GM12878 (cell line): ENCODE measurements around the gene PTPN14. TPM values are rescaled to one million over a fixed set of nuclear protein-coding genes. Genes with fewer than 3 reads are reported as not detected.

Source experiments
- ATAC-seq: fragments of 200-7000 bp; cut with Tn5 transposase; 3 replicates; pipeline ENCODE4 v1.9.1; 2020; ENCODE audit warnings: mild to moderate bottlenecking, moderate library complexity
- BruUV-seq: library from RNA; stranded (reverse); fragments of 400-500 nt; replicated peaks from 2 replicates; lab custom pipeline; 2021; lab: Mats Ljungman, UMichigan
- CTCF ChIA-PET: fragments of 300-600 bp; sonication (Branson Sonifier 250); formaldehyde crosslinking; extraction: SDS; loops from one replicate; lab custom pipeline; 2021; ENCODE audit warnings: inconsistent platforms; lab: Yijun Ruan, JAX
- POLR2A ChIA-PET: fragments of 350-600 bp; formaldehyde crosslinking; extraction: SDS; loops from one replicate; lab custom pipeline; 2021; ENCODE audit warnings: inconsistent platforms; lab: Charles Lee
- RAD21 ChIA-PET: fragments of 300-600 bp; sonication (Branson Sonifier 250); formaldehyde crosslinking; loops from one replicate; lab custom pipeline; 2023; ENCODE audit warnings: antibody characterized with exemption; ENCODE audit not compliant: unreplicated experiment; lab: Charles Lee
- SMC1A ChIA-PET: fragments of 300-600 bp; sonication (Branson Sonifier 250); formaldehyde crosslinking; loops from one replicate; lab custom pipeline; 2023; ENCODE audit not compliant: unreplicated experiment, uncharacterized antibody; lab: Charles Lee
- DNase-seq: peaks from one replicate; pipeline ENCODE4 v3.0.0-alpha.2; 2011; ENCODE audit warnings: low read depth, low spot score
- FAIRE-seq: peaks from 3 replicates; lab custom pipeline; 2011; peaks lifted over from hg19 to GRCh38; lab: Jason Lieb, UNC
- H2AFZ ChIP-seq: 2 replicates; pipeline ENCODE4 v1.6.0; 2011; ENCODE audit warnings: low read depth, low read length, control low read depth; ENCODE audit not compliant: control insufficient read depth
- H3K27ac ChIP-seq: 2 replicates; pipeline ENCODE4 v1.5.1; 2011; ENCODE audit warnings: control low read depth; ENCODE audit not compliant: control insufficient read depth, insufficient read depth
- H3K27me3 ChIP-seq, 2 experiments: replicated peaks in 1 of 2; 2 replicates each; pipeline versions ENCODE4 v1.6.0 to v1.6.1; 2011; ENCODE audit warnings: low read length in 1 of 2; ENCODE audit not compliant: control insufficient read depth in 2 of 2, insufficient read depth in 2 of 2
- H3K36me3 ChIP-seq, 2 experiments: 2 replicates each; pipeline ENCODE4 v1.5.1; 2011; ENCODE audit warnings: low read length in 1 of 2; ENCODE audit not compliant: control insufficient read depth in 2 of 2, insufficient read depth in 2 of 2
- H3K4me1 ChIP-seq: 2 replicates; pipeline ENCODE4 v1.6.1; 2011; ENCODE audit warnings: mild to moderate bottlenecking, low read length, moderate library complexity, mixed read lengths; ENCODE audit not compliant: control insufficient read depth, insufficient read depth
- H3K4me2 ChIP-seq: 2 replicates; pipeline ENCODE4 v1.6.0; 2011; ENCODE audit warnings: control low read depth; ENCODE audit not compliant: control insufficient read depth, insufficient read depth
- H3K4me3 ChIP-seq: fragments of 200-600 bp; sonication (generic); 2 replicates; pipeline ENCODE4 v1.5.1; 2016
- H3K79me2 ChIP-seq: 2 replicates; pipeline ENCODE4 v1.6.0; 2011; ENCODE audit warnings: low read length; ENCODE audit not compliant: control insufficient read depth, insufficient read depth
- H3K9ac ChIP-seq: 2 replicates; pipeline ENCODE4 v1.8.0; 2011; ENCODE audit warnings: low read length, control low read depth, mixed read lengths; ENCODE audit not compliant: control insufficient read depth, insufficient read depth
- H3K9me3 ChIP-seq: replicated peaks from 3 replicates; pipeline ENCODE4 v1.5.1; 2011; ENCODE audit warnings: mild to moderate bottlenecking, low read length; ENCODE audit not compliant: control insufficient read depth, insufficient read depth
- H4K20me1 ChIP-seq: 2 replicates; pipeline ENCODE4 v1.6.0; 2011; ENCODE audit not compliant: control insufficient read depth, insufficient read depth
- CBFB ChIP-seq: IDR thresholded peaks from 2 replicates; pipeline ENCODE4 v1.6.1; 2016; ENCODE audit warnings: antibody characterized with exemption, low read depth
- CBX3 ChIP-seq: fragments of 200-600 bp; sonication (generic); IDR thresholded peaks from 2 replicates; pipeline ENCODE4 v1.6.1; 2016; ENCODE audit warnings: low read depth, borderline replicate concordance
- CEBPB ChIP-seq, 2 experiments: fragments of 150-350 bp in 1 of 2; IDR thresholded peaks; 2 replicates each; pipeline ENCODE4 v1.6.1; 2012 to 2014; ENCODE audit warnings: low read depth in 2 of 2, low read length in 2 of 2, borderline replicate concordance in 1 of 2, inconsistent platforms in 1 of 2
- CHD1 ChIP-seq: IDR thresholded peaks from 2 replicates; pipeline ENCODE4 v1.6.1; 2012; ENCODE audit warnings: low read depth, low read length, improper control_type of control experiment
- CREB1 ChIP-seq: IDR thresholded peaks from 2 replicates; pipeline ENCODE4 v1.6.1; 2012; ENCODE audit warnings: low read depth, mild to moderate bottlenecking, inconsistent platforms
- CTCF ChIP-seq, 3 experiments: IDR thresholded peaks in 2 of 3; conservative IDR thresholded peaks in 1 of 3; 2 replicates each; pipeline ENCODE4 v1.5.1; 2011; ENCODE audit warnings: low read depth in 3 of 3, low read length in 3 of 3, mild to moderate bottlenecking in 3 of 3, control low read depth in 2 of 3, moderate library complexity in 2 of 3, inconsistent platforms in 1 of 3, mixed read lengths in 1 of 3; ENCODE audit not compliant: control insufficient read depth in 2 of 3, insufficient read depth in 1 of 3; ENCODE audit errors: extremely low read depth in 1 of 3
- HDAC6 ChIP-seq: fragments of 200-600 bp; sonication (generic); IDR thresholded peaks from one replicate; pipeline ENCODE4 v1.8.0; 2017; ENCODE audit warnings: antibody characterized with exemption; ENCODE audit not compliant: unreplicated experiment
- JUNB ChIP-seq: IDR thresholded peaks from 2 replicates; pipeline ENCODE4 v1.6.1; 2016; ENCODE audit warnings: antibody characterized with exemption, mild to moderate bottlenecking
- MTA3 ChIP-seq: IDR thresholded peaks from 2 replicates; pipeline ENCODE4 v1.6.1; 2012; ENCODE audit warnings: low read length, inconsistent platforms, borderline replicate concordance
- MYB ChIP-seq: fragments of 150-350 bp; IDR thresholded peaks from 2 replicates; pipeline ENCODE4 v1.6.1; 2014; ENCODE audit warnings: mild to moderate bottlenecking, low read depth, low read length, borderline replicate concordance
- NKRF ChIP-seq: fragments of 450-650 bp; conservative IDR thresholded peaks from 2 replicates; pipeline ENCODE4 v1.6.1; 2017; ENCODE audit warnings: mild to moderate bottlenecking, moderate library complexity
- SP1 ChIP-seq: IDR thresholded peaks from one replicate; pipeline ENCODE4 v1.6.1; 2011; ENCODE audit warnings: low read depth, low read length
- TAF1 ChIP-seq: IDR thresholded peaks from 2 replicates; pipeline ENCODE4 v1.6.1; 2011; ENCODE audit warnings: mild to moderate bottlenecking, low read depth, low read length, borderline replicate concordance
- TBL1XR1 ChIP-seq: IDR thresholded peaks from 2 replicates; pipeline ENCODE4 v1.6.1; 2012; ENCODE audit warnings: low read depth, low read length, improper control_type of control experiment
- TCF12 ChIP-seq: IDR thresholded peaks from 2 replicates; pipeline ENCODE4 v1.6.1; 2011; ENCODE audit warnings: low read depth, mild to moderate bottlenecking, low read length
- USF2 ChIP-seq: IDR thresholded peaks from 2 replicates; pipeline ENCODE4 v1.6.1; 2011; ENCODE audit warnings: low read depth, low read length, improper control_type of control experiment, borderline replicate concordance
- WGBS: methylation state at CpG from one replicate; pipeline ENCODE4 v1.1.6; 2016; ENCODE audit warnings: low lambda C conversion rate; ENCODE audit not compliant: insufficient replicate concordance, insufficient coverage; ENCODE audit errors: missing lambda C conversion rate; 5-methylcytosine and 5-hydroxymethylcytosine counted together
- in situ Hi-C: fragments of 300-500 bp; cut with MboI; formaldehyde crosslinking; loops from 9 replicates; pipeline ENCODE4 v1.14.3; 2018; ENCODE audit warnings: mixed read lengths
- intact Hi-C: fragments of 100-400 bp; cut with micrococcal nuclease; formaldehyde crosslinking; loops from one replicate; pipeline ENCODE4 v1.14.2; 2022; ENCODE audit not compliant: unreplicated experiment
- polyA plus RNA-seq, 11 experiments: library from polyadenylated mRNA; depleted of rRNA in 4 of 11; unstranded in 6 of 11; stranded (reverse) in 5 of 11; fragments of >200 nt; fragmentation: Nextera tagmentation in 4 of 11; fragmentation: Illumina TruSeq in 1 of 11; extraction: Ambion mirVana in 4 of 11; extraction: Trizol in 1 of 11; gene quantifications; 1 replicate in 1 of 11; 2 replicates in 10 of 11; pipeline versions ENCODE4 v1.2.1 to v1.2.3, GENCODE V29; 2011 to 2016; ENCODE audit warnings: inconsistent platforms in 2 of 11, missing spikeins in 2 of 11, low read depth in 1 of 11
- total RNA-seq, 4 experiments: library from RNA; depleted of rRNA in 3 of 4; stranded (reverse); fragments of >200 nt in 3 of 4; fragmentation: Illumina TruSeq in 1 of 4; extraction: Trizol in 1 of 4; gene quantifications; 2 replicates each; pipeline versions ENCODE4 v1.2.1 to v1.2.3, GENCODE V29; 2013 to 2021

PTPN14 gene
- total and polyA plus RNA-seq, 10 of the 15 experiments (the other 5 are each of a cell fraction or from before 2014, with no cell fraction given) = 0.05 to 5.1 (median 0.44) TPM

GRCh38 chr1:214429951-214430770 lies 121.2 kb downstream of the PTPN14 start:
- ChIA-PET SMC1A (interaction anchor here (1.5 to 2.0 kb wide), 2 partner anchors 9 to 26 kb away, joined by 6 read pairs; no protein-coding TSS in a partner anchor), RAD21 (interaction anchor here (1.6 kb wide), 1 partner anchor 9 kb away, joined by 7 read pairs; no protein-coding TSS in a partner anchor), CTCF (interaction anchor here (1.2 kb wide), 1 partner anchor 24 kb away, joined by 3 read pairs; no protein-coding TSS in a partner anchor), POLR2A (no interaction called here)
- H3K27ac ChIP-seq = no peak overlapping the region
- H3K27me3 ChIP-seq = no peaks in the 10 kb centered on the region
- no peak overlapping the region for H2AFZ ChIP-seq
- DNase-seq (no peak), FAIRE-seq (no peak), ATAC-seq (no peak)
- no peaks in the 10 kb centered on the region for H4K20me1 ChIP-seq
- no peak overlapping the region for H3K4me3 ChIP-seq
- intact Hi-C loops (no loop called here), in situ Hi-C loops (no loop called here)
- H3K36me3 ChIP-seq = no peaks in the 10 kb centered on the region
- 60% methylated on average over 9 of the region's 9 CpGs for WGBS
- no peak overlapping the region for H3K4me2 ChIP-seq
- H3K9ac ChIP-seq = no peak overlapping the region
- no TSS peak for BruUV-seq
- no peak for TF ChIP-seq CHD1
- TF ChIP-seq SP1 = no peak
- no peak for TF ChIP-seq NKRF
- TF ChIP-seq TAF1 = no peak
- TF ChIP-seq HDAC6 = no peak
- no peak for TF ChIP-seq CREB1
- no peak for TF ChIP-seq CBFB
- TF ChIP-seq JUNB = no peak
- no peak for TF ChIP-seq TCF12
- TF ChIP-seq MYB = no peak
- TF ChIP-seq TBL1XR1 = no peak
- no peak for TF ChIP-seq CEBPB (IDR thresholded peaks at IDR 0.05; ENCODE audit: borderline replicate concordance in 1 of 2, low read depth in 2 of 2, low read length in 2 of 2)
- TF ChIP-seq CTCF (IDR thresholded peaks at IDR 0.05 in 2 of 3, conservative IDR thresholded peaks at IDR 0.05 in 1 of 3; ENCODE audit: control insufficient read depth in 2 of 3, extremely low read depth in 1 of 3, insufficient read depth in 1 of 3, low read depth in 3 of 3, low read length in 3 of 3) = no peak
- no peak for TF ChIP-seq CBX3
- no peak for TF ChIP-seq USF2
- no peak for TF ChIP-seq MTA3
- H3K79me2 ChIP-seq = no peaks in the 10 kb centered on the region
- peaks cover 7% of the 10 kb centered on the region for H3K4me1 ChIP-seq
- no peaks in the 10 kb centered on the region; the same call in 2 of the 3 replicates for H3K9me3 ChIP-seq
